HG03354 (cell line): ENCODE results near the gene PABPC1L2B.
"Not testable (repeated sequence)": the region's sequence is repeated elsewhere in the genome, so short reads cannot be mapped to it uniquely, and the experiment has no call there.

ENCODE experiments used
- ATAC-seq: cut with Tn5 transposase; IDR thresholded peaks from one replicate; pipeline ENCODE4 v1.9.1; 2021; ENCODE audit warnings: mild to moderate bottlenecking; ENCODE audit not compliant: unreplicated experiment, poor library complexity, severe bottlenecking

Gene PABPC1L2B

GRCh38 chrX:73002733-73003132 lies at the start of gene PABPC1L2B:
PABPC1L2B (plus strand) TSS chrX:73002939; CDS start chrX:73003643, 704 bp downstream.
- ATAC-seq, result not testable (repeated sequence)

GRCh38 chrX:72959971-72960370 lies 42.8 kb upstream of the PABPC1L2B start:
- ATAC-seq, result not testable (repeated sequence)

- not testable (repeated sequence) for ATAC-seq
These were observed 30.9 kb upstream of the PABPC1L2B start for GRCh38 chrX:72971859-72972258.

GRCh38 chrX:72974885-72975284 lies 27.9 kb upstream of the PABPC1L2B start:
- ATAC-seq, result not testable (repeated sequence)

- ATAC-seq, result not testable (repeated sequence)
These were observed 21.8 kb upstream of the PABPC1L2B start for GRCh38 chrX:72980894-72981469.

GRCh38 chrX:73004032-73004431 lies 1.3 kb downstream of the PABPC1L2B start:
- ATAC-seq, result not testable (repeated sequence)

- no peak for ATAC-seq
These were observed 18.8 kb downstream of the PABPC1L2B start for GRCh38 chrX:73021361-73022092.

- not testable (repeated sequence) for ATAC-seq
These were observed 19.3 kb downstream of the PABPC1L2B start for GRCh38 chrX:73022093-73022445.

- no peak for ATAC-seq
These were observed 26.1 kb downstream of the PABPC1L2B start for GRCh38 chrX:73028876-73029275.
